Measurements from ENCODE around the gene FOXJ3.

The FOXJ3 gene

GRCh38 chr1:42311138-42311537 lies 23.9 kb downstream of the FOXJ3 start:
- no peak for DNase-seq (ENCODE audit: low read depth in 2 of 2)

GRCh38 chr1:42306977-42307376 lies 28.1 kb downstream of the FOXJ3 start:
- DNase-seq (ENCODE audit: low read depth in 2 of 2): no peak

- no peak for DNase-seq (ENCODE audit: low read depth in 2 of 2)
These were observed 29.4 kb downstream of the FOXJ3 start for GRCh38 chr1:42305639-42306038.

- DNase-seq (ENCODE audit: low read depth in 2 of 2): no peak
These were observed 33.0 kb downstream of the FOXJ3 start for GRCh38 chr1:42302034-42302433.

GRCh38 chr1:42298520-42298919 lies 36.5 kb downstream of the FOXJ3 start:
- DNase-seq (ENCODE audit: low read depth in 2 of 2): no peak

- DNase-seq (ENCODE audit: low read depth in 2 of 2): no peak
These were observed 39.2 kb downstream of the FOXJ3 start for GRCh38 chr1:42295816-42296215.

GRCh38 chr1:42290130-42290529 lies 44.9 kb downstream of the FOXJ3 start:
- DNase-seq (ENCODE audit: low read depth in 2 of 2): no peak

- no peak for DNase-seq (ENCODE audit: low read depth in 2 of 2)
These were observed 46.6 kb downstream of the FOXJ3 start for GRCh38 chr1:42288311-42288985.

- DNase-seq (ENCODE audit: low read depth in 2 of 2): no peak
These were observed 52.0 kb downstream of the FOXJ3 start for GRCh38 chr1:42282867-42283583.

GRCh38 chr1:42282024-42282579 lies 52.9 kb downstream of the FOXJ3 start:
- no peak for DNase-seq (ENCODE audit: low read depth in 2 of 2)

- no peak for DNase-seq (ENCODE audit: low read depth in 2 of 2)
These were observed 54.2 kb downstream of the FOXJ3 start for GRCh38 chr1:42280821-42281220.

GRCh38 chr1:42279055-42279454 lies 56.0 kb downstream of the FOXJ3 start:
- DNase-seq (ENCODE audit: low read depth in 2 of 2): no peak

GRCh38 chr1:42272920-42273319 lies 62.1 kb downstream of the FOXJ3 start:
- no peak for DNase-seq (ENCODE audit: low read depth in 2 of 2)

GRCh38 chr1:42267904-42268303 lies 67.1 kb downstream of the FOXJ3 start:
- DNase-seq (ENCODE audit: low read depth in 2 of 2): no peak

GRCh38 chr1:42266253-42267135 lies 68.5 kb downstream of the FOXJ3 start:
- DNase-seq (ENCODE audit: low read depth in 2 of 2): no peak

- DNase-seq (ENCODE audit: low read depth in 2 of 2): no peak
These were observed 70.4 kb downstream of the FOXJ3 start for GRCh38 chr1:42264511-42265190.

GRCh38 chr1:42263019-42263418 lies 72.0 kb downstream of the FOXJ3 start:
- DNase-seq (ENCODE audit: low read depth in 2 of 2): no peak

- DNase-seq (ENCODE audit: low read depth in 2 of 2): no peak
These were observed 74.5 kb downstream of the FOXJ3 start for GRCh38 chr1:42260376-42261070.

GRCh38 chr1:42259739-42260064 lies 75.3 kb downstream of the FOXJ3 start:
- DNase-seq (ENCODE audit: low read depth in 2 of 2): no peak

GRCh38 chr1:42259059-42259738 lies 75.8 kb downstream of the FOXJ3 start:
- DNase-seq (ENCODE audit: low read depth in 2 of 2): no peak

GRCh38 chr1:42258218-42258617 lies 76.8 kb downstream of the FOXJ3 start:
- DNase-seq (ENCODE audit: low read depth in 2 of 2): no peak
